Measurements from ENCODE around the gene MAP4K1.

DNA sequence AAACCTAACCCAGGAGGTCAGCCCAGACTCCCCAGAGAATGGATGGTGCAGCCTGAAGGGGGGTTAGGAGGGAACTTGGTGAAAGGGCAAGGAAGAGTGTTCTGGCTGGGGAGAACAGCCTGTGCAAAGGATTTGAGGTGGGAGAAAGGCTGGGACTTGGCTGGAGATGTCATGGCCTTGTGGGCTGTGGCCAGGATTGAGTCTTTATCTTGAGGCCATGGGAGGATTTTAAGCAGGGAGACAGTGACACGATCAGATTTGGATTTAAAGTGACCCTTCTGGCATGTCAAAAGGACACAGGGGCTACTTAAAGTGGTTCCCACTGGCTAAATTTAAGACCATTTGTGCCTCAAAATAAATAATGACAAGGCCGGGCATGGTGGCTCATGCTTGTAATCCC lies 29.7 kb downstream of the MAP4K1 start:
- TF ChIP-seq POLR2AphosphoS5 (IDR thresholded peaks at IDR 0.05; ENCODE audit: borderline replicate concordance, low read depth, low read length), result no peak
- no peak for TF ChIP-seq EZH2 (IDR thresholded peaks at IDR 0.05)
- no peak for TF ChIP-seq FOXP2 (optimal IDR thresholded peaks at IDR 0.05; ENCODE audit: control extremely low read depth, extremely low read length, insufficient read depth)

Measured in SK-N-MC (cell line).